Parathyroid adenoma (tissue), 2 donors: ENCODE measurements around the gene CYGB.

ENCODE experiments used
- H2AFZ ChIP-seq: fragments of 300-600 bp; sonication (generic); one replicate; pipeline ENCODE4 v1.7.0; 2017; ENCODE audit warnings: antibody characterized with exemption, mild to moderate bottlenecking
- H3K27ac ChIP-seq: fragments of 300-600 bp; sonication (generic); one replicate; pipeline ENCODE4 v1.7.0; 2017
- H3K27me3 ChIP-seq: fragments of 300-600 bp; sonication (generic); one replicate; pipeline ENCODE4 v1.7.0; 2017; ENCODE audit warnings: low read length; ENCODE audit not compliant: control insufficient read depth, insufficient read depth
- H3K36me3 ChIP-seq: fragments of 300-600 bp; sonication (generic); one replicate; pipeline ENCODE4 v1.7.0; 2017; ENCODE audit warnings: low read length; ENCODE audit not compliant: control insufficient read depth, insufficient read depth
- H3K4me1 ChIP-seq: fragments of 300-600 bp; sonication (generic); one replicate; pipeline ENCODE4 v1.7.0; 2017; ENCODE audit warnings: control low read depth
- H3K4me2 ChIP-seq: fragments of 300-600 bp; sonication (generic); one replicate; pipeline ENCODE4 v1.7.0; 2017; ENCODE audit warnings: low read length
- H3K4me3 ChIP-seq: fragments of 300-600 bp; sonication (generic); one replicate; pipeline ENCODE4 v1.7.0; 2017; ENCODE audit warnings: low read depth, low read length
- H3K79me2 ChIP-seq: fragments of 300-600 bp; sonication (generic); one replicate; pipeline ENCODE4 v1.7.0; 2017; ENCODE audit warnings: control low read depth
- H3K9ac ChIP-seq: fragments of 300-600 bp; sonication (generic); one replicate; pipeline ENCODE4 v1.7.0; 2017; ENCODE audit warnings: mild to moderate bottlenecking
- H3K9me3 ChIP-seq: fragments of 300-600 bp; sonication (generic); one replicate; pipeline ENCODE4 v1.7.0; 2017; ENCODE audit warnings: low read length; ENCODE audit not compliant: control insufficient read depth
- TF ChIP-seq, protein P1 (sequence below): fragments of 300-600 bp; sonication (generic); IDR thresholded peaks from one replicate; pipeline ENCODE4 v1.7.0; 2017; ENCODE audit warnings: antibody characterized with exemption, mild to moderate bottlenecking
- donor health status: primary hyperparathyroidism.

CYGB gene

DNA sequence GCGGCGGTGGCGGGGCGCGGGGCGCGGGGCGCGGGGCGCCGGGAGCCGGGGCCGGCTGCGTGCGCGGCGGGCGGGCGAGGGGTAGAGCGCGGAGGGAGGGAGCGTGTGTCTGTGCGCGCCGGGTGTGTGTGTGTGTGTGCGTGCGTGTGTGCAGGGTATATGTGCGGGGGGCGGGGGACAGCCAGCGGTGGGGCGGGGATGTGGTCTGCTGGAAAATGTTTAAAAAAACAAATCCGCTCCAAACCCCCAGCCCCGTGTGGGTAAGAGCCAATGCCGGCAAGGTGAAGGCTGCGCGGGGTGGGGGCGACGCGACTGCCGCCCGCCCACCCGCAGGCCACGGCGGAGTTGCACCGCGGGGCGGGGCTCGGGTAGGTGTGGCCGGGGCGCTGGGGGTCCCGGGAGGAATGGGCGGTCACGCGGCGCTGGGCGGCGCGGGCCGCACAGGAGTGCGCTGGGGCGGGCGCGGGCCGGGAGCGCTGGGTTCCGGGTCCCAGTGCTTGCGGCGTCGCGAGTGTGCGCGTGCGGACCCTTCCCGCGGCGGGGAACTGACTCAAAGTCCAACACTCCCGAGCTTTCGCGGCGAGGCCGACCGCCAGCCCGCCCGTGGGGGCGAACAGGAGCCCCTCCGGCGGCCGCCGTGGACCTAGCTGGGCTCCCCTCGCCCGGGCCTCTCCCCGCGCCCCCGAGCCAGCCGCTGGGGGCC lies at the start of gene CYGB:
Gene CYGB, minus strand, starts transcription at position 132 of the 703 bp plus-strand sequence. CDS start 167 bp downstream, outside the sequence.
- no peak within 1 kb of the TSS for H3K9ac ChIP-seq
- peak within 1 kb of the TSS; percentile 11 for H3K27ac ChIP-seq
- no peaks in the 10 kb centered on the region for H3K9me3 ChIP-seq
- TF ChIP-seq, protein P1, sequence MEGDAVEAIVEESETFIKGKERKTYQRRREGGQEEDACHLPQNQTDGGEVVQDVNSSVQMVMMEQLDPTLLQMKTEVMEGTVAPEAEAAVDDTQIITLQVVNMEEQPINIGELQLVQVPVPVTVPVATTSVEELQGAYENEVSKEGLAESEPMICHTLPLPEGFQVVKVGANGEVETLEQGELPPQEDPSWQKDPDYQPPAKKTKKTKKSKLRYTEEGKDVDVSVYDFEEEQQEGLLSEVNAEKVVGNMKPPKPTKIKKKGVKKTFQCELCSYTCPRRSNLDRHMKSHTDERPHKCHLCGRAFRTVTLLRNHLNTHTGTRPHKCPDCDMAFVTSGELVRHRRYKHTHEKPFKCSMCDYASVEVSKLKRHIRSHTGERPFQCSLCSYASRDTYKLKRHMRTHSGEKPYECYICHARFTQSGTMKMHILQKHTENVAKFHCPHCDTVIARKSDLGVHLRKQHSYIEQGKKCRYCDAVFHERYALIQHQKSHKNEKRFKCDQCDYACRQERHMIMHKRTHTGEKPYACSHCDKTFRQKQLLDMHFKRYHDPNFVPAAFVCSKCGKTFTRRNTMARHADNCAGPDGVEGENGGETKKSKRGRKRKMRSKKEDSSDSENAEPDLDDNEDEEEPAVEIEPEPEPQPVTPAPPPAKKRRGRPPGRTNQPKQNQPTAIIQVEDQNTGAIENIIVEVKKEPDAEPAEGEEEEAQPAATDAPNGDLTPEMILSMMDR, result no peak
- no peaks in the 10 kb centered on the region for H3K27me3 ChIP-seq
- H2AFZ ChIP-seq, result peak within 1 kb of the TSS; percentile 75
- H3K4me2 ChIP-seq, result peak within 1 kb of the TSS; percentile 64
- peaks cover 16% of the 10 kb centered on the region for H3K4me1 ChIP-seq
- no peaks in the 10 kb centered on the region for H3K36me3 ChIP-seq
- H3K79me2 ChIP-seq, result no peaks in the 10 kb centered on the region
- H3K4me3 ChIP-seq, result peak within 1 kb of the TSS; percentile 44

DNA sequence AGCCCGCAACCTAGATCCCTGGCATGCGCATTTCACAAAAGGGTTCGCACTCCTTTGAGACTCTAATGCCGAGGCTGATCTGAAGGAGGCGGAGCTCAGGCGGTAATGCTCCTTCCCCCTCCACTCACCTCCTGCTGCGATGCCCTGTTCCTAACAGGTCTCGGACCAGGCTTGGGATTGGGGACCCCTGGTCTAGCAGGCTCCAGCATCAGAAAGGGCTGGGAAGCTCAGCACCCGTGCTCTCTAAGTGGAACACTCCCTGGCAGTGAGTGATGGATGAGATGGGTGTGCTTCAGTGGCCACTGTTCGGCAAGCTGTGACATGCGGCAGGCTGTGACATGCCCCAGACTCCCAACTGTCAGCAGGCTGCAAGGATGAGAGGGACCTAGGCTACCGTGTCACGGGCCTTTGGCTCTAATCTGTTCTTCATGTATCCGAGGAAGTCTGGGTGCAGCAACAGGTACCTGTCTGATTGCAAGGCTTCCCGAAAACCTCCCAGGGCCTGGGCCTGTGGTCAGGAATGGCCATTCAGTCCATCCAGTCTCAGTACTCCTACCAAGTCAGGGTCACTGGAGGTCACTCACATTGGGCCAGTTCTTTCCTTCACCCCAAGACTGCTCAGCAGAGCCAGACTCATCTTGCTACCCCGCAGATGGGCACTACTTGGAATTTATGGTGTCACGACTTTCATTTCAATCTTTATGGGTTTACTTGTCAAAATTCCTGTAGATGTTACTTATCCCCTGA lies 49.4 kb upstream of the CYGB start:
- Histone ChIP-seq H3K27ac (no peak overlapping the region), H3K9ac (no peak overlapping the region), H3K79me2 (no peaks in the 10 kb centered on the region), H3K4me3 (no peak overlapping the region), H3K9me3 (no peaks in the 10 kb centered on the region), H3K27me3 (no peaks in the 10 kb centered on the region), H2AFZ (no peak overlapping the region), H3K4me1 (no peaks in the 10 kb centered on the region), H3K4me2 (no peak overlapping the region), H3K36me3 (no peaks in the 10 kb centered on the region)
- TF ChIP-seq, protein P1, result no peak

DNA sequence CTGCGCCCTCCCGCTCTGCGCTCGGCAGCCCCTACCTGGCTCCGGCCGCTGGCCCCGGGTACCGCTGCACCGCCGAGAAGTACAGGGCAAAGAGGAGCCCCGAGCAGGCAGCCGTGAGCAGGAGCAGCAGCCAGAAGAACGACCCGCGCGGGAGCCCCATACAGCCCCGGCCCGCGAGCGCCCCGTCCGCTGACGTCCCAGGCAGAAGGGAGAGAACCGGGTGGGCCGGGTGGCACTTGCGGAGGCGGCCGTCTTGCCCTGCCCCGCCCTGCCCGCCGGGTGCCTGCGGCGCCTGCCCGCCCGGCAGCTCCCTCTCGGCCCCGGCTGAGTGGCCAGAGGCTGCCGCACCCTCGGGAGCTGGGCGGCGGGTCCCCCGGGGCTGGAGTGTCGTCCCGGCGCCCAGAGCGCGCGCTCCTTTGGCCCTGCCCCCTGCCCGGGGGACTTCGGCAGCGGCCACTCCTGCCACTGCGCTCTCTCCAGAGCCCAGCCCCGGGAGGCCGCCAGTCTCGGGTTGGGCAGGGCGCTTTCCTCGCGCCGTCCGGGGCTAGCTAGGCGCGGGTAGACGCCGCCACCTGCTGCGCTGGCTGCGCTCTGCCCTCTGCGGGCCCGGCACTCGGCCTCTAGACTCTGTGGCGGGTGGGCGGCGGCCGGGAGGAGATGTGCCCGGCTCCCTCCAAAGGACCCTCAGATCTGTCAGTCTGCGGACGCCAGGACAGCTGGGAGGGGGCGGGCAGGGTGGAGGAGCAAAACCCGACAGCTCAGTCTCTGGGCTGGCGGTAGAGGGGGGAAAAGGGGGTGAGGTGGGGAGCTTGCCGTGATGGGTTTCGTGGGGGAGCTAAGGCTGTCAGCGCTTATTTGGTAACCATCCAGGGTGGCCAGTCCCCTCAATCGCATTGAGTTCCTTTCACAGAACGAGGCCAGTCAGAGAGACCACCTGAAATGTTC lies 48.4 kb upstream of the CYGB start, which contains the start of gene ST6GALNAC2:
Gene ST6GALNAC2, minus strand, starts transcription at position 212 of the 945 bp plus-strand sequence. Its CDS starts 52 bp downstream, at position 160.
- Histone ChIP-seq H3K4me3 (peak within 1 kb of the TSS; percentile 63), H3K4me2 (peak within 1 kb of the TSS; percentile 95), H3K79me2 (no peaks in the 10 kb centered on the region), H3K9me3 (no peaks in the 10 kb centered on the region), H3K27ac (no peak within 1 kb of the TSS), H3K27me3 (no peaks in the 10 kb centered on the region), H3K4me1 (no peaks in the 10 kb centered on the region), H3K9ac (no peak within 1 kb of the TSS), H3K36me3 (no peaks in the 10 kb centered on the region), H2AFZ (peak within 1 kb of the TSS; percentile 68)
- TF ChIP-seq, protein P1, result no peak

DNA sequence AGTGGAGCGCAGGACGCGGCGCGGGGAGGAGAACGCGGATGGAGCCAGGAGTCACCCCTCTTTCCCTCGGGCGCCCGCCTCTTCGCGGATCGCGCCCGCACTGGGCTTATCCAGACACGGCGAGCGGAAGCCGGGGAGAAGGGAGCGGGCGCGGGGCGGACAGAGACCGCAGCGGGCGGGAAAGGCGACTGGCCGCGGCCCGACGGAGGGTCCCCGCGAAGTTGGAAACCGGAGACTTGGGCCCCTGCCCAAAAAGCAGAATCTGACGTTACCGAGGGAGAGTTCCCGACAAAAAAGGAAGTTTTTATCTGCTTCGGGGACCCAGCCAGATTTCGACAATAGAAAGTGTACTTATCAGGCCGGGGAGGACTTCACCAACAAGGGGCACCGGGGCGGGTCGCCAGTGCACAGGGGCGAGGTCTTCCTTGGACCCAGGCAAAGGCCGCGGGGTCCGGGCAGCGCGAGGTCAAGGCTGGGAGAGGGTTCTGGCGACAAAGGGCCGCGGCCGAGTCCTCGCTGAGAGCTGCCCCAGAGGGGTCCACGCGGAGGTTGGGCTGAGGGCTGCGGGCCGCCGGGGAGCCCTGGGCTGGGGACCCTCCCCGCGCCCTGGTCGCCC lies 47.6 kb upstream of the CYGB start:
- Histone ChIP-seq H3K9ac (no peak overlapping the region), H3K27me3 (no peaks in the 10 kb centered on the region), H3K4me2 (peak overlapping the region; percentile 95), H3K4me3 (peak overlapping the region; percentile 63), H3K4me1 (no peaks in the 10 kb centered on the region), H2AFZ (peak overlapping the region; percentile 68), H3K36me3 (no peaks in the 10 kb centered on the region), H3K27ac (no peak overlapping the region), H3K9me3 (no peaks in the 10 kb centered on the region), H3K79me2 (no peaks in the 10 kb centered on the region)
- TF ChIP-seq, protein P1, result no peak
